GM12878 (cell line): ENCODE data around the gene ZNF879. TPM values are rescaled to one million over a fixed set of nuclear protein-coding genes. Genes with fewer than 3 reads are reported as not detected.
A peak's percentile ranks its signal among the peaks of the same experiment; 100 is the strongest.

Source experiments
- ATAC-seq: fragments of 200-7000 bp; cut with Tn5 transposase; 3 replicates; pipeline ENCODE4 v1.9.1; 2020; ENCODE audit warnings: mild to moderate bottlenecking, moderate library complexity
- BruUV-seq: library from RNA; stranded (reverse); fragments of 400-500 nt; replicated peaks from 2 replicates; lab custom pipeline; 2021; lab: Mats Ljungman, UMichigan
- CTCF ChIA-PET: fragments of 300-600 bp; sonication (Branson Sonifier 250); formaldehyde crosslinking; extraction: SDS; loops from one replicate; lab custom pipeline; 2021; ENCODE audit warnings: inconsistent platforms; lab: Yijun Ruan, JAX
- POLR2A ChIA-PET: fragments of 350-600 bp; formaldehyde crosslinking; extraction: SDS; loops from one replicate; lab custom pipeline; 2021; ENCODE audit warnings: inconsistent platforms; lab: Charles Lee
- RAD21 ChIA-PET: fragments of 300-600 bp; sonication (Branson Sonifier 250); formaldehyde crosslinking; loops from one replicate; lab custom pipeline; 2023; ENCODE audit warnings: antibody characterized with exemption; ENCODE audit not compliant: unreplicated experiment; lab: Charles Lee
- SMC1A ChIA-PET: fragments of 300-600 bp; sonication (Branson Sonifier 250); formaldehyde crosslinking; loops from one replicate; lab custom pipeline; 2023; ENCODE audit not compliant: unreplicated experiment, uncharacterized antibody; lab: Charles Lee
- DNase-seq: peaks from one replicate; pipeline ENCODE4 v3.0.0-alpha.2; 2011; ENCODE audit warnings: low read depth, low spot score
- FAIRE-seq: peaks from 3 replicates; lab custom pipeline; 2011; peaks lifted over from hg19 to GRCh38; lab: Jason Lieb, UNC
- H2AFZ ChIP-seq: 2 replicates; pipeline ENCODE4 v1.6.0; 2011; ENCODE audit warnings: low read depth, low read length, control low read depth; ENCODE audit not compliant: control insufficient read depth
- H3K27ac ChIP-seq: 2 replicates; pipeline ENCODE4 v1.5.1; 2011; ENCODE audit warnings: control low read depth; ENCODE audit not compliant: control insufficient read depth, insufficient read depth
- H3K27me3 ChIP-seq, 2 experiments: replicated peaks in 1 of 2; 2 replicates each; pipeline versions ENCODE4 v1.6.0 to v1.6.1; 2011; ENCODE audit warnings: low read length in 1 of 2; ENCODE audit not compliant: control insufficient read depth in 2 of 2, insufficient read depth in 2 of 2
- H3K36me3 ChIP-seq, 2 experiments: 2 replicates each; pipeline ENCODE4 v1.5.1; 2011; ENCODE audit warnings: low read length in 1 of 2; ENCODE audit not compliant: control insufficient read depth in 2 of 2, insufficient read depth in 2 of 2
- H3K4me1 ChIP-seq: 2 replicates; pipeline ENCODE4 v1.6.1; 2011; ENCODE audit warnings: mild to moderate bottlenecking, low read length, moderate library complexity, mixed read lengths; ENCODE audit not compliant: control insufficient read depth, insufficient read depth
- H3K4me2 ChIP-seq: 2 replicates; pipeline ENCODE4 v1.6.0; 2011; ENCODE audit warnings: control low read depth; ENCODE audit not compliant: control insufficient read depth, insufficient read depth
- H3K4me3 ChIP-seq: fragments of 200-600 bp; sonication (generic); 2 replicates; pipeline ENCODE4 v1.5.1; 2016
- H3K79me2 ChIP-seq: 2 replicates; pipeline ENCODE4 v1.6.0; 2011; ENCODE audit warnings: low read length; ENCODE audit not compliant: control insufficient read depth, insufficient read depth
- H3K9ac ChIP-seq: 2 replicates; pipeline ENCODE4 v1.8.0; 2011; ENCODE audit warnings: low read length, control low read depth, mixed read lengths; ENCODE audit not compliant: control insufficient read depth, insufficient read depth
- H3K9me3 ChIP-seq: replicated peaks from 3 replicates; pipeline ENCODE4 v1.5.1; 2011; ENCODE audit warnings: mild to moderate bottlenecking, low read length; ENCODE audit not compliant: control insufficient read depth, insufficient read depth
- H4K20me1 ChIP-seq: 2 replicates; pipeline ENCODE4 v1.6.0; 2011; ENCODE audit not compliant: control insufficient read depth, insufficient read depth
- CHD2 ChIP-seq: IDR thresholded peaks from 2 replicates; pipeline ENCODE4 v1.6.1; 2011; ENCODE audit warnings: low read depth, low read length, improper control_type of control experiment, borderline replicate concordance
- NFYA ChIP-seq: IDR thresholded peaks from 2 replicates; pipeline ENCODE4 v1.6.1; 2011; ENCODE audit warnings: low read depth, mild to moderate bottlenecking, low read length, improper control_type of control experiment, borderline replicate concordance
- POLR2A ChIP-seq: IDR thresholded peaks from 2 replicates; pipeline ENCODE4 v1.6.1; 2011; ENCODE audit warnings: low read depth, mild to moderate bottlenecking, low read length
- RAD21 ChIP-seq: IDR thresholded peaks from 2 replicates; pipeline ENCODE4 v1.6.1; 2011; ENCODE audit warnings: mild to moderate bottlenecking, low read depth, low read length, moderate library complexity; ENCODE audit not compliant: insufficient read depth
- SIN3A ChIP-seq: IDR thresholded peaks from 2 replicates; pipeline ENCODE4 v1.6.1; 2012; ENCODE audit warnings: low read depth, low read length, improper control_type of control experiment
- ZNF24 ChIP-seq: fragments of 450-650 bp; IDR thresholded peaks from 2 replicates; pipeline ENCODE4 v1.6.1; 2017; ENCODE audit warnings: antibody characterized with exemption, mild to moderate bottlenecking
- WGBS: methylation state at CpG from one replicate; pipeline ENCODE4 v1.1.6; 2016; ENCODE audit warnings: low lambda C conversion rate; ENCODE audit not compliant: insufficient replicate concordance, insufficient coverage; ENCODE audit errors: missing lambda C conversion rate; 5-methylcytosine and 5-hydroxymethylcytosine counted together
- in situ Hi-C: fragments of 300-500 bp; cut with MboI; formaldehyde crosslinking; loops from 9 replicates; pipeline ENCODE4 v1.14.3; 2018; ENCODE audit warnings: mixed read lengths
- intact Hi-C: fragments of 100-400 bp; cut with micrococcal nuclease; formaldehyde crosslinking; loops from one replicate; pipeline ENCODE4 v1.14.2; 2022; ENCODE audit not compliant: unreplicated experiment
- polyA plus RNA-seq, 11 experiments: library from polyadenylated mRNA; depleted of rRNA in 4 of 11; unstranded in 6 of 11; stranded (reverse) in 5 of 11; fragments of >200 nt; fragmentation: Nextera tagmentation in 4 of 11; fragmentation: Illumina TruSeq in 1 of 11; extraction: Ambion mirVana in 4 of 11; extraction: Trizol in 1 of 11; gene quantifications; 1 replicate in 1 of 11; 2 replicates in 10 of 11; pipeline versions ENCODE4 v1.2.1 to v1.2.3, GENCODE V29; 2011 to 2016; ENCODE audit warnings: inconsistent platforms in 2 of 11, missing spikeins in 2 of 11, low read depth in 1 of 11
- total RNA-seq, 4 experiments: library from RNA; depleted of rRNA in 3 of 4; stranded (reverse); fragments of >200 nt in 3 of 4; fragmentation: Illumina TruSeq in 1 of 4; extraction: Trizol in 1 of 4; gene quantifications; 2 replicates each; pipeline versions ENCODE4 v1.2.1 to v1.2.3, GENCODE V29; 2013 to 2021
- TF ChIP-seq, protein P1 (sequence below): fragments of 450-650 bp; IDR thresholded peaks from 2 replicates; pipeline ENCODE4 v1.6.1; 2017; ENCODE audit warnings: mild to moderate bottlenecking, moderate library complexity
- TF ChIP-seq, protein P2 (sequence below): fragments of 450-650 bp; IDR thresholded peaks from 2 replicates; pipeline ENCODE4 v1.6.1; 2017; ENCODE audit warnings: mild to moderate bottlenecking, moderate library complexity

ZNF879 gene
- total and polyA plus RNA-seq, 10 of the 15 experiments (the other 5 are each of a cell fraction or from before 2014, with no cell fraction given) = 0.03 TPM; not detected in 9

GRCh38 chr5:179079165-179079987, 55.8 kb downstream of the ZNF879 start (continued):
- TF ChIP-seq SIN3A (no peak), POLR2A (no peak), CHD2 (no peak), RAD21 (no peak)

- FAIRE-seq = no peak
- POLR2A ChIA-PET = interaction anchor here (0.6 kb wide), 1 partner anchor 988 kb away, joined by 3 read pairs; no protein-coding TSS in a partner anchor
Observed at GRCh38 chr5:179080724-179081123, 57.1 kb downstream of the ZNF879 start.

More at GRCh38 chr5:179080724-179081123, 57.1 kb downstream of the ZNF879 start:
- H3K27me3 ChIP-seq = no peaks in the 10 kb centered on the region
- no peak overlapping the region for H3K4me2 ChIP-seq
- in situ Hi-C loops = no loop called here
- ChIA-PET CTCF (interaction anchor here (0.6 kb wide), 1 partner anchor 869 kb away, joined by 3 read pairs; no protein-coding TSS in a partner anchor), SMC1A (no interaction called here)
- ATAC-seq (no peak), DNase-seq (no peak)
- no peak overlapping the region for H3K27ac ChIP-seq
- 62% methylated on average over 4 of the region's 4 CpGs for WGBS
- intact Hi-C loops = no loop called here
- H3K36me3 ChIP-seq = no peaks in the 10 kb centered on the region
- TF ChIP-seq, protein P1, sequence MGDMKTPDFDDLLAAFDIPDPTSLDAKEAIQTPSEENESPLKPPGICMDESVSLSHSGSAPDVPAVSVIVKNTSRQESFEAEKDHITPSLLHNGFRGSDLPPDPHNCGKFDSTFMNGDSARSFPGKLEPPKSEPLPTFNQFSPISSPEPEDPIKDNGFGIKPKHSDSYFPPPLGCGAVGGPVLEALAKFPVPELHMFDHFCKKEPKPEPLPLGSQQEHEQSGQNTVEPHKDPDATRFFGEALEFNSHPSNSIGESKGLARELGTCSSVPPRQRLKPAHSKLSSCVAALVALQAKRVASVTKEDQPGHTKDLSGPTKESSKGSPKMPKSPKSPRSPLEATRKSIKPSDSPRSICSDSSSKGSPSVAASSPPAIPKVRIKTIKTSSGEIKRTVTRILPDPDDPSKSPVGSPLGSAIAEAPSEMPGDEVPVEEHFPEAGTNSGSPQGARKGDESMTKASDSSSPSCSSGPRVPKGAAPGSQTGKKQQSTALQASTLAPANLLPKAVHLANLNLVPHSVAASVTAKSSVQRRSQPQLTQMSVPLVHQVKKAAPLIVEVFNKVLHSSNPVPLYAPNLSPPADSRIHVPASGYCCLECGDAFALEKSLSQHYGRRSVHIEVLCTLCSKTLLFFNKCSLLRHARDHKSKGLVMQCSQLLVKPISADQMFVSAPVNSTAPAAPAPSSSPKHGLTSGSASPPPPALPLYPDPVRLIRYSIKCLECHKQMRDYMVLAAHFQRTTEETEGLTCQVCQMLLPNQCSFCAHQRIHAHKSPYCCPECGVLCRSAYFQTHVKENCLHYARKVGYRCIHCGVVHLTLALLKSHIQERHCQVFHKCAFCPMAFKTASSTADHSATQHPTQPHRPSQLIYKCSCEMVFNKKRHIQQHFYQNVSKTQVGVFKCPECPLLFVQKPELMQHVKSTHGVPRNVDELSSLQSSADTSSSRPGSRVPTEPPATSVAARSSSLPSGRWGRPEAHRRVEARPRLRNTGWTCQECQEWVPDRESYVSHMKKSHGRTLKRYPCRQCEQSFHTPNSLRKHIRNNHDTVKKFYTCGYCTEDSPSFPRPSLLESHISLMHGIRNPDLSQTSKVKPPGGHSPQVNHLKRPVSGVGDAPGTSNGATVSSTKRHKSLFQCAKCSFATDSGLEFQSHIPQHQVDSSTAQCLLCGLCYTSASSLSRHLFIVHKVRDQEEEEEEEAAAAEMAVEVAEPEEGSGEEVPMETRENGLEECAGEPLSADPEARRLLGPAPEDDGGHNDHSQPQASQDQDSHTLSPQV = peak; percentile 92; the same call in 1 of the 2 replicates
- TF ChIP-seq, protein P2, sequence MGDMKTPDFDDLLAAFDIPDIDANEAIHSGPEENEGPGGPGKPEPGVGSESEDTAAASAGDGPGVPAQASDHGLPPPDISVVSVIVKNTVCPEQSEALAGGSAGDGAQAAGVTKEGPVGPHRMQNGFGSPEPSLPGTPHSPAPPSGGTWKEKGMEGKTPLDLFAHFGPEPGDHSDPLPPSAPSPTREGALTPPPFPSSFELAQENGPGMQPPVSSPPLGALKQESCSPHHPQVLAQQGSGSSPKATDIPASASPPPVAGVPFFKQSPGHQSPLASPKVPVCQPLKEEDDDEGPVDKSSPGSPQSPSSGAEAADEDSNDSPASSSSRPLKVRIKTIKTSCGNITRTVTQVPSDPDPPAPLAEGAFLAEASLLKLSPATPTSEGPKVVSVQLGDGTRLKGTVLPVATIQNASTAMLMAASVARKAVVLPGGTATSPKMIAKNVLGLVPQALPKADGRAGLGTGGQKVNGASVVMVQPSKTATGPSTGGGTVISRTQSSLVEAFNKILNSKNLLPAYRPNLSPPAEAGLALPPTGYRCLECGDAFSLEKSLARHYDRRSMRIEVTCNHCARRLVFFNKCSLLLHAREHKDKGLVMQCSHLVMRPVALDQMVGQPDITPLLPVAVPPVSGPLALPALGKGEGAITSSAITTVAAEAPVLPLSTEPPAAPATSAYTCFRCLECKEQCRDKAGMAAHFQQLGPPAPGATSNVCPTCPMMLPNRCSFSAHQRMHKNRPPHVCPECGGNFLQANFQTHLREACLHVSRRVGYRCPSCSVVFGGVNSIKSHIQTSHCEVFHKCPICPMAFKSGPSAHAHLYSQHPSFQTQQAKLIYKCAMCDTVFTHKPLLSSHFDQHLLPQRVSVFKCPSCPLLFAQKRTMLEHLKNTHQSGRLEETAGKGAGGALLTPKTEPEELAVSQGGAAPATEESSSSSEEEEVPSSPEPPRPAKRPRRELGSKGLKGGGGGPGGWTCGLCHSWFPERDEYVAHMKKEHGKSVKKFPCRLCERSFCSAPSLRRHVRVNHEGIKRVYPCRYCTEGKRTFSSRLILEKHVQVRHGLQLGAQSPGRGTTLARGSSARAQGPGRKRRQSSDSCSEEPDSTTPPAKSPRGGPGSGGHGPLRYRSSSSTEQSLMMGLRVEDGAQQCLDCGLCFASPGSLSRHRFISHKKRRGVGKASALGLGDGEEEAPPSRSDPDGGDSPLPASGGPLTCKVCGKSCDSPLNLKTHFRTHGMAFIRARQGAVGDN = peak; percentile 76
- TF ChIP-seq NFYA = no peak
- peak; percentile 52; the same call in 1 of the 2 replicates for TF ChIP-seq ZNF24
- TF ChIP-seq, all 136 proteins: peak for 3
- RAD21 ChIA-PET = no interaction called here
- no peaks in the 10 kb centered on the region for H3K79me2 ChIP-seq
- H3K9ac ChIP-seq = no peak overlapping the region
- no peaks in the 10 kb centered on the region for H3K4me1 ChIP-seq
- no TSS peak for BruUV-seq
- no peak overlapping the region for H2AFZ ChIP-seq
- H4K20me1 ChIP-seq = no peaks in the 10 kb centered on the region
- no peak overlapping the region for H3K4me3 ChIP-seq
- peaks cover 4% of the 10 kb centered on the region; the same call in 1 of the 3 replicates for H3K9me3 ChIP-seq
